PC-3 (cell line): ENCODE results near the gene ZNF544.

Source experiments
- CTCF ChIP-seq: fragments of 300-600 bp; sonication (generic); conservative IDR thresholded peaks from 2 replicates; pipeline ENCODE4 v1.5.1; 2017; ENCODE audit warnings: antibody characterized with exemption, low read depth, mild to moderate bottlenecking, low read length
- EZH2 ChIP-seq: fragments of 300-600 bp; sonication (generic); IDR thresholded peaks from one replicate; pipeline ENCODE4 v1.6.1; 2017; ENCODE audit warnings: antibody characterized with exemption, mild to moderate bottlenecking, low read length; ENCODE audit not compliant: unreplicated experiment

GRCh38 chr19:58228585-58229254, at the start of gene ZNF544:
- TF ChIP-seq CTCF (no peak), EZH2 (no peak)
